WTC11 (cell line): ENCODE measurements around the gene SLC16A14. TPM values are rescaled to one million over a fixed set of nuclear protein-coding genes. Genes with fewer than 3 reads are reported as not detected.

Source experiments
- ATAC-seq: fragments of 200-7000 bp; cut with Tn5 transposase; 2 replicates; pipeline ENCODE4 v1.10.0; 2021; ENCODE audit warnings: mild to moderate bottlenecking, moderate library complexity
- CTCF ChIA-PET: fragments of 300-600 bp; sonication (Branson Sonifier 250); formaldehyde crosslinking; loops from one replicate; lab custom pipeline; 2021; ENCODE audit warnings: antibody characterized with exemption; lab: Charles Lee
- POLR2A ChIA-PET: fragments of 350-600 bp; sonication (Branson Sonifier 250); formaldehyde crosslinking; loops from one replicate; lab custom pipeline; 2021; ENCODE audit warnings: antibody characterized with exemption; lab: Charles Lee
- DNase-seq: peaks from one replicate; pipeline ENCODE4 v3.0.0; 2021; ENCODE audit warnings: low spot score
- H3K27ac Mint-ChIP-seq: 2 replicates; pipeline ENCODE4 v1.8.0; 2021; ENCODE audit warnings: mixed read lengths
- H3K27me3 Mint-ChIP-seq: 2 replicates; pipeline ENCODE4 v1.8.0; 2021; ENCODE audit warnings: low read depth, mild to moderate bottlenecking, moderate library complexity, mixed read lengths
- H3K36me3 Mint-ChIP-seq: 2 replicates; pipeline ENCODE4 v1.8.0; 2021; ENCODE audit warnings: mixed read lengths
- H3K4me1 Mint-ChIP-seq: 2 replicates; pipeline ENCODE4 v1.8.0; 2022; ENCODE audit warnings: mixed read lengths
- H3K4me3 Mint-ChIP-seq: 2 replicates; pipeline ENCODE4 v1.8.0; 2021; ENCODE audit warnings: mild to moderate bottlenecking, moderate library complexity, mixed read lengths
- H3K9me3 Mint-ChIP-seq: 2 replicates; pipeline ENCODE4 v1.8.0; 2021; ENCODE audit warnings: mixed read lengths
- CBFB ChIP-seq: sonication (generic); formaldehyde crosslinking; IDR thresholded peaks from 2 replicates; pipeline ENCODE4 v1.8.1; 2022; ENCODE audit warnings: mild to moderate bottlenecking, low read depth, missing genetic modification reagents
- CREM ChIP-seq: sonication (generic); formaldehyde crosslinking; IDR thresholded peaks from 2 replicates; pipeline ENCODE4 v1.8.1; 2022; ENCODE audit warnings: mild to moderate bottlenecking, missing genetic modification reagents, moderate library complexity
- CTCF ChIP-seq: fragments of 200-600 bp; IDR thresholded peaks from 2 replicates; pipeline ENCODE4 v1.8.0; 2022; ENCODE audit warnings: antibody characterized with exemption
- E2F5 ChIP-seq: sonication (generic); formaldehyde crosslinking; IDR thresholded peaks from 2 replicates; pipeline ENCODE4 v1.8.1; 2022; ENCODE audit warnings: mild to moderate bottlenecking, moderate library complexity, missing genetic modification reagents
- FOXP1 ChIP-seq: sonication (generic); formaldehyde crosslinking; IDR thresholded peaks from 2 replicates; pipeline ENCODE4 v1.8.0; 2022; ENCODE audit warnings: missing genetic modification reagents, mild to moderate bottlenecking, moderate library complexity, borderline replicate concordance
- GTF2I ChIP-seq: fragments of 250-450 bp; sonication (Bioruptor Pico); conservative IDR thresholded peaks from 2 replicates; pipeline ENCODE4 v1.4.0; 2021; ENCODE audit warnings: mild to moderate bottlenecking
- JUN ChIP-seq: sonication (generic); formaldehyde crosslinking; IDR thresholded peaks from 2 replicates; pipeline ENCODE4 v1.8.0; 2023; ENCODE audit warnings: mild to moderate bottlenecking, missing genetic modification reagents
- MXD4 ChIP-seq: fragments of 250-450 bp; sonication (Bioruptor Pico); IDR thresholded peaks from 2 replicates; pipeline ENCODE4 v1.8.0; 2021; ENCODE audit warnings: mild to moderate bottlenecking, moderate library complexity, borderline replicate concordance
- SMAD3 ChIP-seq: sonication (generic); formaldehyde crosslinking; IDR thresholded peaks from 2 replicates; pipeline ENCODE4 v1.8.0; 2022; ENCODE audit warnings: missing genetic modification reagents, mild to moderate bottlenecking, borderline replicate concordance
- STAT6 ChIP-seq: sonication (generic); formaldehyde crosslinking; conservative IDR thresholded peaks from 2 replicates; pipeline ENCODE4 v1.8.1; 2023; ENCODE audit warnings: mild to moderate bottlenecking, low read depth, missing genetic modification reagents, moderate library complexity
- TP53 ChIP-seq: sonication (generic); formaldehyde crosslinking; IDR thresholded peaks from 2 replicates; pipeline ENCODE4 v1.8.1; 2023; ENCODE audit warnings: mild to moderate bottlenecking, missing genetic modification reagents
- USF2 ChIP-seq: sonication (generic); formaldehyde crosslinking; IDR thresholded peaks from 2 replicates; pipeline ENCODE4 v1.8.1; 2023; ENCODE audit warnings: mild to moderate bottlenecking, missing genetic modification reagents, moderate library complexity
- ZNF396 ChIP-seq: fragments of 250-450 bp; sonication (Bioruptor Pico); IDR thresholded peaks from 2 replicates; pipeline ENCODE4 v1.8.0; 2021; ENCODE audit warnings: mild to moderate bottlenecking, moderate library complexity, borderline replicate concordance
- ZNF425 ChIP-seq: fragments of 250-450 bp; sonication (Bioruptor Pico); conservative IDR thresholded peaks from 2 replicates; pipeline ENCODE4 v1.9.0; 2021; ENCODE audit warnings: mild to moderate bottlenecking
- total RNA-seq: library from RNA; stranded (reverse); gene quantifications from 3 replicates; pipeline ENCODE4 v1.2.3, GENCODE V29; 2021
- TF ChIP-seq, protein P1 (sequence below): sonication (generic); formaldehyde crosslinking; IDR thresholded peaks from 2 replicates; pipeline ENCODE4 v1.8.0; 2022; ENCODE audit warnings: mild to moderate bottlenecking, missing genetic modification reagents
- TF ChIP-seq, protein P2 (sequence below): fragments of 250-450 bp; sonication (Bioruptor Pico); IDR thresholded peaks from 2 replicates; pipeline ENCODE4 v1.8.0; 2021; ENCODE audit warnings: mild to moderate bottlenecking
- TF ChIP-seq, protein P3 (sequence below): sonication (generic); formaldehyde crosslinking; IDR thresholded peaks from 2 replicates; pipeline ENCODE4 v1.8.1; 2023; ENCODE audit warnings: mild to moderate bottlenecking, missing genetic modification reagents, moderate library complexity
- TF ChIP-seq, protein P4 (sequence below): sonication (generic); formaldehyde crosslinking; IDR thresholded peaks from 2 replicates; pipeline ENCODE4 v1.8.0; 2023; ENCODE audit warnings: mild to moderate bottlenecking, missing genetic modification reagents

Gene SLC16A14
- total RNA-seq, 1 experiment from 2014 or later = 1.7 TPM

DNA sequence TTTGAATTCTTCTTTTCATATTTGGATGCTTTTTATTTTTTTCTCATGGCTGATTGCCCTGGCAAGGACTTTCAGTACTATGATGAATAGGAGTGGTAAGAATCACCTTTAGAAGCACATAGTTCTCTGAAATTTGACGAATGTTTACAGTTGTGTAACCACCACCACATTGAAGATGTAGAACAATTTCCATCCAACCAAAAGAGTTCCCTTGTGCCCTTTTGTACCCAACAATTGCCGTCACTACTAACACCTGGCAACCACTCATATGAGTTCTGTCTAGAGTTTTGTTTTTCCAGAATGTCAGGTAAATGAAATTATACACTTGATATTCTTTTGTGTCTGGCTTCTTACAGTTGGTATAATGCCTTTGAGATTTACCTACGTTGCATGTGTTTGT lies 28.7 kb upstream of the SLC16A14 start:
- POLR2A ChIA-PET = no interaction called here

GRCh38 chr2:230090967-230091366 lies 22.2 kb upstream of the SLC16A14 start:
- Mint-ChIP-seq H3K27me3 (no peaks in the 10 kb centered on the region), H3K36me3 (no peaks in the 10 kb centered on the region), H3K4me3 (no peak overlapping the region), H3K9me3 (peaks cover 20% of the 10 kb centered on the region), H3K27ac (no peak overlapping the region), H3K4me1 (no peaks in the 10 kb centered on the region; the same call in 1 of the 2 replicates)
- ATAC-seq = no peak
- TF ChIP-seq, protein P1, sequence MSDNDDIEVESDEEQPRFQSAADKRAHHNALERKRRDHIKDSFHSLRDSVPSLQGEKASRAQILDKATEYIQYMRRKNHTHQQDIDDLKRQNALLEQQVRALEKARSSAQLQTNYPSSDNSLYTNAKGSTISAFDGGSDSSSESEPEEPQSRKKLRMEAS (CRISPR knock-in tag) = no peak
- POLR2A ChIA-PET = no interaction called here
- CTCF ChIA-PET = interaction anchor here (1.0 kb wide), 1 partner anchor 24 kb away, joined by 4 read pairs; no protein-coding TSS in a partner anchor
- no peak for DNase-seq

More for the DNA sequence above, 28.7 kb upstream of the SLC16A14 start:
- H3K36me3 Mint-ChIP-seq = peaks cover 5% of the 10 kb centered on the region; the same call in 1 of the 2 replicates
- DNase-seq (no peak), ATAC-seq (no peak)
- no peak overlapping the region for H3K4me3 Mint-ChIP-seq
- CTCF ChIA-PET = no interaction called here
- peaks cover 37% of the 10 kb centered on the region for H3K9me3 Mint-ChIP-seq
- TF ChIP-seq CBFB (CRISPR knock-in tag) (no peak), ZNF396 (no peak), CTCF (no peak), SMAD3 (CRISPR knock-in tag) (no peak), TP53 (CRISPR knock-in tag) (no peak), MXD4 (no peak), GTF2I (CRISPR knock-in tag) (no peak), JUN (CRISPR knock-in tag) (no peak), E2F5 (CRISPR knock-in tag) (no peak), FOXP1 (CRISPR knock-in tag) (no peak)
- TF ChIP-seq, protein P2, sequence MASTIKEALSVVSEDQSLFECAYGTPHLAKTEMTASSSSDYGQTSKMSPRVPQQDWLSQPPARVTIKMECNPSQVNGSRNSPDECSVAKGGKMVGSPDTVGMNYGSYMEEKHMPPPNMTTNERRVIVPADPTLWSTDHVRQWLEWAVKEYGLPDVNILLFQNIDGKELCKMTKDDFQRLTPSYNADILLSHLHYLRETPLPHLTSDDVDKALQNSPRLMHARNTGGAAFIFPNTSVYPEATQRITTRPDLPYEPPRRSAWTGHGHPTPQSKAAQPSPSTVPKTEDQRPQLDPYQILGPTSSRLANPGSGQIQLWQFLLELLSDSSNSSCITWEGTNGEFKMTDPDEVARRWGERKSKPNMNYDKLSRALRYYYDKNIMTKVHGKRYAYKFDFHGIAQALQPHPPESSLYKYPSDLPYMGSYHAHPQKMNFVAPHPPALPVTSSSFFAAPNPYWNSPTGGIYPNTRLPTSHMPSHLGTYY (CRISPR knock-in tag) = no peak
- TF ChIP-seq, protein P3, sequence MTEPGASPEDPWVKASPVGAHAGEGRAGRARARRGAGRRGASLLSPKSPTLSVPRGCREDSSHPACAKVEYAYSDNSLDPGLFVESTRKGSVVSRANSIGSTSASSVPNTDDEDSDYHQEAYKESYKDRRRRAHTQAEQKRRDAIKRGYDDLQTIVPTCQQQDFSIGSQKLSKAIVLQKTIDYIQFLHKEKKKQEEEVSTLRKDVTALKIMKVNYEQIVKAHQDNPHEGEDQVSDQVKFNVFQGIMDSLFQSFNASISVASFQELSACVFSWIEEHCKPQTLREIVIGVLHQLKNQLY (CRISPR knock-in tag) = no peak
- TF ChIP-seq, protein P4, sequence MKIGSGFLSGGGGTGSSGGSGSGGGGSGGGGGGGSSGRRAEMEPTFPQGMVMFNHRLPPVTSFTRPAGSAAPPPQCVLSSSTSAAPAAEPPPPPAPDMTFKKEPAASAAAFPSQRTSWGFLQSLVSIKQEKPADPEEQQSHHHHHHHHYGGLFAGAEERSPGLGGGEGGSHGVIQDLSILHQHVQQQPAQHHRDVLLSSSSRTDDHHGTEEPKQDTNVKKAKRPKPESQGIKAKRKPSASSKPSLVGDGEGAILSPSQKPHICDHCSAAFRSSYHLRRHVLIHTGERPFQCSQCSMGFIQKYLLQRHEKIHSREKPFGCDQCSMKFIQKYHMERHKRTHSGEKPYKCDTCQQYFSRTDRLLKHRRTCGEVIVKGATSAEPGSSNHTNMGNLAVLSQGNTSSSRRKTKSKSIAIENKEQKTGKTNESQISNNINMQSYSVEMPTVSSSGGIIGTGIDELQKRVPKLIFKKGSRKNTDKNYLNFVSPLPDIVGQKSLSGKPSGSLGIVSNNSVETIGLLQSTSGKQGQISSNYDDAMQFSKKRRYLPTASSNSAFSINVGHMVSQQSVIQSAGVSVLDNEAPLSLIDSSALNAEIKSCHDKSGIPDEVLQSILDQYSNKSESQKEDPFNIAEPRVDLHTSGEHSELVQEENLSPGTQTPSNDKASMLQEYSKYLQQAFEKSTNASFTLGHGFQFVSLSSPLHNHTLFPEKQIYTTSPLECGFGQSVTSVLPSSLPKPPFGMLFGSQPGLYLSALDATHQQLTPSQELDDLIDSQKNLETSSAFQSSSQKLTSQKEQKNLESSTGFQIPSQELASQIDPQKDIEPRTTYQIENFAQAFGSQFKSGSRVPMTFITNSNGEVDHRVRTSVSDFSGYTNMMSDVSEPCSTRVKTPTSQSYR (CRISPR knock-in tag) = no peak
- no peak overlapping the region for H3K27ac Mint-ChIP-seq
- H3K27me3 Mint-ChIP-seq = peaks cover 4% of the 10 kb centered on the region; the same call in 1 of the 2 replicates
- no peaks in the 10 kb centered on the region for H3K4me1 Mint-ChIP-seq

GRCh38 chr2:230085201-230085600 lies 16.5 kb upstream of the SLC16A14 start:
- no peak overlapping the region for H3K4me3 Mint-ChIP-seq
- H3K4me1 Mint-ChIP-seq = peaks cover 9% of the 10 kb centered on the region
- ATAC-seq (no peak; the same call in 1 of the 2 replicates), DNase-seq (no peak)
- POLR2A ChIA-PET = no interaction called here
- CTCF ChIA-PET = interaction anchor here (1.3 to 2.1 kb wide), 3 partner anchors 17 to 75 kb away, joined by 5 to 8 read pairs (median 6); partner anchors contain the start of gene SLC16A14
- no peaks in the 10 kb centered on the region for H3K9me3 Mint-ChIP-seq
- no peaks in the 10 kb centered on the region for H3K36me3 Mint-ChIP-seq
- H3K27ac Mint-ChIP-seq = no peak overlapping the region
- no peaks in the 10 kb centered on the region for H3K27me3 Mint-ChIP-seq
- TF ChIP-seq CREM (no peak), ZNF425 (no peak), USF2 (CRISPR knock-in tag) (no peak), STAT6 (CRISPR knock-in tag) (no peak)
